Activated T-cell treated with anti-CD3 and anti-CD28 coated beads, Interleukin-2, amount 50 U/mL, for 72 hours (primary cell): ENCODE data around the gene PCDH15. TPM values are rescaled to one million over a fixed set of nuclear protein-coding genes. Genes with fewer than 3 reads are reported as not detected.
"Not testable (repeated sequence)": the region's sequence is repeated elsewhere in the genome, so short reads cannot be mapped to it uniquely, and the experiment has no call there.

Source experiments
- ATAC-seq, 2 donors: fragments of 150-1000 bp; cut with Tn5 transposase; replicated peaks in 1 of 2; 2 replicates each; pipeline ENCODE4 v1.10.0; 2021; ENCODE audit warnings: moderate library complexity in 2 of 2, mild to moderate bottlenecking in 1 of 2
- DNase-seq, 2 donors: peaks; one replicate each; pipeline ENCODE4 v3.0.0; 2021 to 2022; ENCODE audit warnings: mixed read lengths in 1 of 2
- H3K27ac Mint-ChIP-seq: one replicate; pipeline ENCODE4 v1.8.0; 2022; ENCODE audit warnings: mild to moderate bottlenecking, moderate library complexity, mixed read lengths
- H3K27me3 Mint-ChIP-seq: one replicate; pipeline ENCODE4 v1.8.0; 2022; ENCODE audit warnings: low read depth, mixed read lengths
- H3K36me3 Mint-ChIP-seq, 2 donors: one replicate each; pipeline ENCODE4 v1.8.0; 2022; ENCODE audit warnings: mixed read lengths in 2 of 2, mild to moderate bottlenecking in 1 of 2; ENCODE audit not compliant: insufficient read depth in 2 of 2
- H3K4me1 Mint-ChIP-seq: one replicate; pipeline ENCODE4 v1.8.0; 2022; ENCODE audit warnings: low read depth, mixed read lengths
- H3K4me3 Mint-ChIP-seq, 2 donors: one replicate each; pipeline ENCODE4 v1.8.0; 2022; ENCODE audit warnings: mild to moderate bottlenecking in 2 of 2, mixed read lengths in 2 of 2, moderate library complexity in 2 of 2
- H3K9me3 Mint-ChIP-seq, 2 donors: one replicate each; pipeline ENCODE4 v1.8.0; 2022; ENCODE audit warnings: mixed read lengths in 2 of 2
- total RNA-seq, 2 donors: library from RNA; stranded (reverse); gene quantifications; one replicate each; pipeline ENCODE4 v1.2.3, GENCODE V29; 2022

The PCDH15 gene
- total RNA-seq, 2 donors from 2014 or later = not detected

- Mint-ChIP-seq H3K9me3 (peaks cover 2 to 7% of the 10 kb centered on the region in 2 donors), H3K4me1 (no peaks in the 10 kb centered on the region), H3K27me3 (no peaks in the 10 kb centered on the region), H3K4me3 (no peak overlapping the region), H3K27ac (no peak overlapping the region), H3K36me3 (no peaks in the 10 kb centered on the region)
- DNase-seq (no peak), ATAC-seq (no peak)
Measured at GRCh38 chr10:54607983-54608382, 193.0 kb downstream of the PCDH15 start.

DNA sequence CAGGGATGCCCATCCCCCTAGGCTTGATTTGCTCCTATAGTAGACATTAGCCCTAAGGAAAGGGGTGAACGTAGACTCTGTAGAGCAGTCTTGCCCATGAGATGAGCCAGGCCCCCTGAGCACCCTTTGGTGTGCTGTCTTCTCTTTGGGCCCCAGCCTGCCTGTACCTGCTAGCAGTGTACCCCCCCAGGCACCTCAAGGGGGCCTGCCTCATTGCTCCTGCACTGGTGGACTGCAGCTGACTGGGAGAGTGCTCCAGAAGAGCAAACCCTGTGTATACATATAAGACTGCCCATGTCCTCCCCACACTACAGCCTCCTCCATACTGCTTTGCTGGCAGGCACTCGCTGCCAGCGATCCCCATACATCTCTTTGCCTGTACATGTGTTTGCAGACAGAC, 206.7 kb downstream of the PCDH15 start:
- Mint-ChIP-seq H3K27ac (no peak overlapping the region), H3K9me3 (peaks cover 9 to 15% of the 10 kb centered on the region in 2 donors), H3K36me3 (no peaks in the 10 kb centered on the region), H3K4me3 (no peak overlapping the region), H3K4me1 (no peaks in the 10 kb centered on the region), H3K27me3 (no peaks in the 10 kb centered on the region)
- no peak for ATAC-seq
- no peak for DNase-seq

DNA sequence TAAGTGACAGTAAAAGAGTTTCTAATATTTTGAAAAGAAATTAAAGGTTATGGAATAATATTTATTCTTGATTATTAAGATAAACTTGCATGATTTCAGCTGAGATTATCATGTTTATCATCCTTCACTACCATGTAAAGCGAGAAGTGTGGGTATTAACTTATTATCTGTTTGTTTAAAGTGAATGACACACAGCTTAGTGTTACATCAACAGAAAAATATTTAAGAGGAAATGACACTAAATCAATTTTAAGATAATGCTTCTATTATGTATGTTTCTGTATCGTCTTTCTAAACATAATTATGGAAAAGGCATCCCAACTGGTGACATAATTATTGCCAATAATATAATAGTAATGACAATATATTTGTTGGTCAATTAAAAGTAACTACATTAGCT, 213.1 kb downstream of the PCDH15 start:
- no peak overlapping the region for H3K4me3 Mint-ChIP-seq
- no peak overlapping the region for H3K27ac Mint-ChIP-seq
- H3K27me3 Mint-ChIP-seq = no peaks in the 10 kb centered on the region
- no peak for ATAC-seq
- H3K9me3 Mint-ChIP-seq = peaks cover 1 to 5% of the 10 kb centered on the region in 2 donors
- DNase-seq = no peak
- no peaks in the 10 kb centered on the region for H3K4me1 Mint-ChIP-seq
- no peaks in the 10 kb centered on the region for H3K36me3 Mint-ChIP-seq

DNA sequence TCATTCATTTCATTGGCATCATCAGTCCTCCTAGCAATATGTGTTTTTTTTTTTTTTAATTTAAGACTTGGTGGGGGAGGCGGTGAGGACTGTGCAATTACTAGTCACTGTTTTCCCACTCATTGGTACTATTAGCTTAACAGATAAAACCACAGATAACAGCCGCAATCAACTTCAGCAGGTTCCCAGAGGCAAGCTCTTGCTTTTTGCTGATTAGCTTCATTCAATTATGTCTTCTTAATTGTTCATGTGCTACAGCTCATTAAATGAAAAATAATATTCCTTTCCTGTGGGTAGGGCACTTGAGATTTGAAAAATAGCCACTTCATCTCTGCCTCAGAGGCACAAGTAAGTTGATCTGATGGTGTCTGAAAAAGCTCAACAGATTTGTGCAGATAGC, 215.5 kb downstream of the PCDH15 start:
- Mint-ChIP-seq H3K9me3 (peaks cover 2% of the 10 kb centered on the region in 2 donors), H3K4me1 (no peaks in the 10 kb centered on the region), H3K27ac (no peak overlapping the region), H3K36me3 (no peaks in the 10 kb centered on the region), H3K4me3 (no peak overlapping the region), H3K27me3 (no peaks in the 10 kb centered on the region)
- ATAC-seq = no peak
- no peak for DNase-seq

- H3K27me3 Mint-ChIP-seq = no peaks in the 10 kb centered on the region
- H3K27ac Mint-ChIP-seq = no peak overlapping the region
- H3K9me3 Mint-ChIP-seq = peaks cover 5% of the 10 kb centered on the region in 2 donors
- H3K36me3 Mint-ChIP-seq = peaks cover 2 to 3% of the 10 kb centered on the region in 2 donors
- ATAC-seq (no peak), DNase-seq (no peak)
- no peak overlapping the region for H3K4me3 Mint-ChIP-seq
- no peaks in the 10 kb centered on the region for H3K4me1 Mint-ChIP-seq
Measured at GRCh38 chr10:54577682-54578081, 223.3 kb downstream of the PCDH15 start.

- Mint-ChIP-seq H3K36me3 (peaks cover 2 to 3% of the 10 kb centered on the region in 2 donors), H3K27ac (no peak overlapping the region), H3K27me3 (no peaks in the 10 kb centered on the region), H3K4me3 (no peak overlapping the region), H3K4me1 (no peaks in the 10 kb centered on the region), H3K9me3 (peaks cover 4 to 5% of the 10 kb centered on the region in 2 donors)
- DNase-seq = no peak
- no peak for ATAC-seq
Measured at GRCh38 chr10:54576541-54576940, 224.5 kb downstream of the PCDH15 start.

DNA sequence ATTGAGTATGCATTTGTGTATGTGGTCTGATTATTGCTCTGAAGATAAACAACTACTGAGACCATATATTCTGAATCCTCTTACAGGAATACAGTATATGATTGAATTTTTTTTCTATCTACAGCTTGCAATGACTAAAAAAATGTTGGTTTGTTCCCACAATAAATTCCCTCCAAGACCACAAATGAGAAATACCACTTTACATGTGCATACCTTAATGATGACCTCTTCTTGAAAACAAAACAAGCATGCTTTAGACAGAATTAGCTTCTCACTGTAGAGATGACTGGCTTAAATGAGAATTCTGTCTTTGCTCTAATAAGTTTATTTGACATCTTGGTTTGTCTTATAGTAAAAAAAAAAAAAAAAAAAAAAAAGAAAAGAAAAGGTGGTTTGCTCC, 241.5 kb downstream of the PCDH15 start:
- Mint-ChIP-seq H3K9me3 (peaks cover 1 to 2% of the 10 kb centered on the region in 2 donors), H3K4me3 (no peak overlapping the region), H3K36me3 (no peaks in the 10 kb centered on the region), H3K27ac (no peak overlapping the region), H3K27me3 (no peaks in the 10 kb centered on the region), H3K4me1 (no peaks in the 10 kb centered on the region)
- DNase-seq (no peak), ATAC-seq (no peak)

DNA sequence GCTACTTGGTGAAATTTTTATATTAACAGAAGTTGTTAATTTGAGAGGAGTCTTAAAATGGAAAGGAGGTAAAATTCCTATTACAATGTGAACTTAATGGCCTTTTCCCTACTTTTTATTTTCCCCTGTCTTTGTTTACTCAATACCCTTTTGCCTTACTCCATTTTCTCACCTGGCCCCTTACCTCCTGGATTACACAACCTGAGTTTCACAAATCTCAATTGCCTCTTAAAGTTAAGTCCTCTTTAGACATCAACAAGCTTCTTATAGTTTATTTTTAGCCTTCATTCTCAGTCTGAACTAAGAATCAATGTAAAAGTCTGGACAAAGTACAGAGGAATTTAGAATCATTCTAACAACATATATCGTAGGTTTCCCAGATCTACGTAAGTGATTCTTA, 247.0 kb downstream of the PCDH15 start:
- DNase-seq (no peak), ATAC-seq (no peak)
- peaks cover 2 to 3% of the 10 kb centered on the region in 2 donors for H3K9me3 Mint-ChIP-seq
- no peak overlapping the region for H3K27ac Mint-ChIP-seq
- H3K4me3 Mint-ChIP-seq = no peak overlapping the region
- no peaks in the 10 kb centered on the region for H3K36me3 Mint-ChIP-seq
- H3K27me3 Mint-ChIP-seq = no peaks in the 10 kb centered on the region
- H3K4me1 Mint-ChIP-seq = no peaks in the 10 kb centered on the region

DNA sequence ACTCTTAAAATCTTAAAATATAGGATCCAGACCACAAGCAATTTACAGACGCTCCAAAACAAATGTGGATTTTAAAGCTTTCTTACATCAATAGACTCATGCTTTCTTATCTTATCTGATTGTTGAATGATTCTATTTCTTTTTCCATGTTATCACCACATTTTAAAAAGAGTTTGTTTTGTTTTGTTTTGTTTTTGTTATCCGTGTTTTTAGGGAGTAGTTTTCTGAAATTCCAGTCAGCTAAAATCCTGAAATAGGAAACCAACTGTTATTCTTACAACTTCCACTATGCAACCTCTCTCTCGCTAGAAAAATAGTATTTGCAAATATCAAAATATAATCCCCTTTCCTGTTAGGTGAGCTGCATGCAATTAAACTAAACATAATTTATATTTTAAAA, 251.0 kb downstream of the PCDH15 start:
- H3K27me3 Mint-ChIP-seq = no peaks in the 10 kb centered on the region
- no peak for DNase-seq
- no peaks in the 10 kb centered on the region for H3K36me3 Mint-ChIP-seq
- no peak for ATAC-seq
- H3K27ac Mint-ChIP-seq = no peak overlapping the region
- no peak overlapping the region for H3K4me3 Mint-ChIP-seq
- H3K9me3 Mint-ChIP-seq = peaks cover 1 to 4% of the 10 kb centered on the region in 2 donors
- H3K4me1 Mint-ChIP-seq = no peaks in the 10 kb centered on the region

- Mint-ChIP-seq H3K36me3 (no peaks in the 10 kb centered on the region), H3K27me3 (no peaks in the 10 kb centered on the region), H3K4me3 (no peak overlapping the region), H3K9me3 (peaks cover 6 to 7% of the 10 kb centered on the region in 2 donors), H3K4me1 (no peaks in the 10 kb centered on the region), H3K27ac (no peak overlapping the region)
- ATAC-seq (no peak), DNase-seq (no peak)
Measured at GRCh38 chr10:54531296-54531695, 269.7 kb downstream of the PCDH15 start.

- H3K27me3 Mint-ChIP-seq = no peaks in the 10 kb centered on the region
- H3K4me3 Mint-ChIP-seq = no peak overlapping the region
- H3K36me3 Mint-ChIP-seq = no peaks in the 10 kb centered on the region
Measured at GRCh38 chr10:54530299-54530698, 270.7 kb downstream of the PCDH15 start.

GRCh38 chr10:54525816-54526215, 275.2 kb downstream of the PCDH15 start:
- Mint-ChIP-seq H3K27me3 (no peaks in the 10 kb centered on the region), H3K4me1 (no peaks in the 10 kb centered on the region), H3K9me3 (peaks cover 14 to 17% of the 10 kb centered on the region in 2 donors), H3K36me3 (peaks cover 0 to 3% of the 10 kb centered on the region in 2 donors), H3K27ac (no peak overlapping the region), H3K4me3 (no peak overlapping the region)
- no peak for DNase-seq
- no peak for ATAC-seq

More at GRCh38 chr10:54530299-54530698, 270.7 kb downstream of the PCDH15 start:
- no peaks in the 10 kb centered on the region for H3K4me1 Mint-ChIP-seq
- H3K27ac Mint-ChIP-seq = no peak overlapping the region
- H3K9me3 Mint-ChIP-seq = peaks cover 6% of the 10 kb centered on the region in 2 donors
- DNase-seq (no peak), ATAC-seq (no peak)

DNA sequence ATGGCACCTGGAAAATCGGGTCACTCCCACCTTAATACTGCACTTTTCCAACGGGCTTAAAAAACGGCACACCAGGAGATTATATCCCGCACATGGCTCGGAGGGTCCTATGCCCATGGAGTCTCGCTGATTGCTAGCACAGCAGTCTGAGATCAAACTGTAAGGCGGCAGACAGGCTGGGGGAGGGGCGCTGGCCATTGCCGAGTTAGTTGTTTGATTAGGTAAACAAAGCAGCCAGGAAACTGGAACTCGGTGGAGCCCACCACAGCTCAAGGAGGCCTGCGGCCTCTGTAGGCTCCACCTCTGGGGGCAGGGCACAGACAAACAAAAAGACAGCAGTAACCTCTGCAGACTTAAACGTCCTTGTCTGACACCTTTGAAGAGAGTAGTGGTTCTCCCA, 285.8 kb downstream of the PCDH15 start:
- not testable (repeated sequence) for H3K4me3 Mint-ChIP-seq, H3K36me3 Mint-ChIP-seq, DNase-seq, H3K4me1 Mint-ChIP-seq, ATAC-seq, H3K27me3 Mint-ChIP-seq, H3K27ac Mint-ChIP-seq
- H3K9me3 Mint-ChIP-seq = peaks cover 4 to 12% of the 10 kb centered on the region in 2 donors

DNA sequence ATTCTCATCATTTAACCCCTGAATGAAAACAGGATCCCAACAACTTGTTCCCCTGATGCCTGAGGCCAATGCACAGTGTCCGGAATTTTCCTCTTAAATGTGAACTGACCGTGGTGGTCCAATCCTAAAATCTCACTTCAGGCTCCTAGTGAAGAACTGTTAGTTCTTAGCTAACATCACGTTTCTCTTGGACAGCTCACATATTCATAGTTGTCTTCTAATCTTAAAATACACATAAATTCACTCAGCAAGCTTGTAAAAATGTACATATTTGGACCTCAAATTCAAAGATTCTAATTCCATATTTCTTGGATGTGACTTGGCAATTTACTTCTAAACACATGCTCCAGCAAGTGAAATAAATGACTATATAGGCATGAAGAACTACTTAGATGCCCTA, 297.2 kb downstream of the PCDH15 start:
- H3K9me3 Mint-ChIP-seq = peaks cover 1 to 8% of the 10 kb centered on the region in 2 donors
- H3K27ac Mint-ChIP-seq = no peak overlapping the region
- no peaks in the 10 kb centered on the region for H3K36me3 Mint-ChIP-seq
- DNase-seq (no peak), ATAC-seq (no peak)
- no peak overlapping the region for H3K4me3 Mint-ChIP-seq
- no peaks in the 10 kb centered on the region for H3K27me3 Mint-ChIP-seq
- no peaks in the 10 kb centered on the region for H3K4me1 Mint-ChIP-seq
